HG03060 (cell line): ENCODE data around the gene GBX1.
A peak's percentile ranks its signal among the peaks of the same experiment; 100 is the strongest.

Source experiments
- ATAC-seq: cut with Tn5 transposase; IDR thresholded peaks from one replicate; pipeline ENCODE4 v1.9.1; 2021; ENCODE audit warnings: low read depth, moderate number of reproducible peaks; ENCODE audit not compliant: unreplicated experiment

The GBX1 gene

DNA sequence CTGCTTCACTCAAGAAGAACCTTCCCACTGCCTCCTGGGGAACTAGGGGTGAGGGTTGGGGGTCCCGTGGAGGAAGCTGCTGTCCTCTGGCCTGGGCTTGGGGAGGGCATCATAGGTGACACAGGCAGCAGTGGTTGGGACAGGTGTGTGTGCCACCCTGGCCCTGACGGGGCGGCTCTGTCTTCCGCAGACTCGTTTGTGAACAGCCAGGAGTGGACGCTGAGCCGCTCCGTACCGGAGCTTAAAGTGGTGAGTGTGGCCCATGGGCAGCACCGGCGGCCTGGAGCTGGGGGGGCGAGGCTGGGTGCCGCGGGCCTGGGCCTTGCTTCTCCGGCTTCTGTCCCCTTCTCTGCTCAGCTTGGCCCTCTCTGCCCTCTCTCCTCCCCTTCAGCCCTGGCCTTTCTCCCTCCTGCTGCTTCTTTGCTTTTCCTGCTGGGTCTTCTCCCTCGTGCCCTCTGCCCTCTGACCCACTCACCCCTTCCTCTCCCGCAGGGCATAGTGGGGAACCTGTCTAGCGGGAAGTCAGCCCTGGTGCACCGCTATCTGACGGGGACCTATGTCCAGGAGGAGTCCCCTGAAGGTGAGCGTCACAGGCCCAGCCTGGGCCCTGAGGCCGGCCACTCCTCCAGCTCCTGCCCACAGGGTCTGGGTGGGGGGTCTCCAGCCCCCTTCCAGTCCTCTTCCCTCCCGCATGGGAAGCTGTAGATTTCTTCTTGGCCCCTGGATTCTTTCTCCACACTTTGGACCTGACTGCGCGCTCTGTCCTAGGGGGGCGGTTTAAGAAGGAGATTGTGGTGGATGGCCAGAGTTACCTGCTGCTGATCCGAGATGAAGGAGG, 50.7 kb downstream of the GBX1 start:
- ATAC-seq, result no peak

DNA sequence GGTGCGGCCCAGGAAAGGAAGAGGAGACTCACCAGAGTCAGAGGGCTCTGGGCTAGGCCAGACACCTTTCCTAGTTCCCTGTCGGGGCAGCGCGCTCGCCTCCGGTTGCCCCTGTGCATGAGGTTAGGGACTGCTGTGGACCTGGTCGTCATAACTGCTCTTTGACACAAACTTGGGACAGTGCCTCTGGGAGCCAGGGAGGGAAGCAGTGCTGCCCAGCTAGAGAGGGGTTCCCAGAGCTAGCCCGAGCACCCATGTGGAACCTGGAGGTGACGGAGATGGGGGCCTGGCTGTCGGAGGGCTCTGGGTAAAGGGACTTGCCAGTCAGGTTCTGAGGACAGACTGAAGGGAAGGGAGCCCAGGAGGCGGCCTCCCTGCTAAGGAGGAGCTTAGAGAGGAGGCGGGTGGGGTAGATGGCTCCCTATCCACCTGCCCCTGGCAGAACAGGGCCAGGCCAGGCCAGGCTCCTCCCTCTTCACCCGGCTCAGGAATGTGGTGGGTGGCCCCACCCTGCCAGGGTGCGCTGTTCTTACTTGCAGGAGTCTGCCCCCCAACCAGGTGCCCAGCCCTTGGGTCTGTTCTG, 51.6 kb downstream of the GBX1 start:
- ATAC-seq, result no peak

DNA sequence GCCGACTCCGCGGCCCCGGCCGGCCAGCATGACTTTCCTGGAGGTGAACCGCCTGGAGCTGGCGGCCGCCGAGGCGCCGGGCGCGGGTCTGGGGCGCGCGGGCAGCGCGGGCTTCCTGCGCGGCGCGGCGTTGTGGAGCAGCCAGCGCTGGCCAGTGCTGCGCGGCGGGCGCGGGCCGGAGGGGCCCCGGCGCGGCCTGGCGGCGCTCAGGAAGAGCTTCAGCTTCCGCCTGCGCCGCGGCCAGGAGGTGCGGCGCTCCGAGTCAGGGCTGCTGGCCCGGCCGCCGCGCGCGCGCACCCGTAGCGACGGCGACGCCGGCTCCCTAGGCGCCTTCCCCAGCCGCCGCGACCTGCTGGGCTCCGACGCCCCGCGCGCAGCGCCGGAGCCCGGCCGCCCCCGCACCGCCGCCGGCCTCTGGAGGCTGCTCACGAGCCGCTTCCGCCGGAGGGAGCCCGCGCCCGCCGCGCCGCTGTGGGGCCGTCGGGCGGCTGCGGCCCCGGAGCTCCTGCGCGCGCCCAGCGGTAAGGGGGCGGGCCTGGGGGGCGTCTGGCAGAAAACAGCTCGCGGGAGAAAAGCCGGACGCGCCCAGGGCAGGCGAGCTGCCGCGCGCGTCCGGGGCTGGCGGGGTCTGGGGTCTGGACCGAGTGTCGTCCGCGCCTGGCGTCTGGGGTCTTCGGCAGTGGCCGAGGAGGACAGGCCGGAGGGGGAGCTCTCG, 52.2 kb downstream of the GBX1 start:
- ATAC-seq, result no peak

DNA sequence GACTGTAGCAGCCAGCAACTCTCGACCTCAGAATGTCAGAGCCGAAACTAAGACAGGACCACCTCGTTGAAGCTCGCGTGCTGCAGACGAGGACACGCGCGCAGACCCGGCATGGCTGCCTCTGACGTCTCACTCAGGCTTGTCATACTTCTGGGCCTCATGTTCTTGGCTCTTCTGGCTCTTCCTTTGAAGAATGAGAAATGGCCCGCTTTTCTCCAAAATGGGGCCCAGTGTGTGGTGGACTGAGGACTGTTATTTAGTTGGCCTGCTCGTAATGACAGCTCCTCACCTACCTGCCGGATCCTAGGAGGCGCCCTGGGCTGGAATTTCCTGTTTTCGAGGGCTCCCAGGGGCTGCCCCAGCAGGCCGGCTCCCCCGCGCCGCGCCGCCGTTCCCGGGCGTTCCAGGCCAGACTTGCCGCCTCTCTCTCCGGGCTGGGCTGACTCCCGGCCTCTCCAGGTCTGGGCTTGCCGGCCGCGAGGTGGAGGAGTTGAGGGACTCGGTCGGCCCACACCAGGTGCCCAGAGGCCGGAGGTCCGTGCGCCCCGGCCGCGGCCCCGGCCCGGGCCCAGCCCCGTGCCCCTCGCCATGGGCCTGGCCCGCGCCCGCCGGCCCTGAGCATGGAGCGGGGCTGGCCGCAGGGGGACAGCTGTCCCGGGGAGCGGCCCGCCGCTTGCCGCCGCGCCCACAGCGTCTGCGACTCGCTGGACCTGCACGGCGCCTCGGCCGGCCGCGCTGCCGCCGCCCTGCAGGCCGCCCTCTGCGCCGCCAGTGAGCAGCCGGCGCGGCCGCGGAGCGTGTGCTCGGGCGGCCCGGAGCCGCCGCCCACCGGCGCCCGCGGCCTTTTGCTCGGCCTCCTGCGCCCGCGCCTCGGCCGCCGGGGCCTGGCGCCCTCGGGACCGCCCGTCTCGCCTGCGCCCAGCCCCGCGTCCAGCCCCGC, 53.1 kb downstream of the GBX1 start:
- ATAC-seq, result no peak

DNA sequence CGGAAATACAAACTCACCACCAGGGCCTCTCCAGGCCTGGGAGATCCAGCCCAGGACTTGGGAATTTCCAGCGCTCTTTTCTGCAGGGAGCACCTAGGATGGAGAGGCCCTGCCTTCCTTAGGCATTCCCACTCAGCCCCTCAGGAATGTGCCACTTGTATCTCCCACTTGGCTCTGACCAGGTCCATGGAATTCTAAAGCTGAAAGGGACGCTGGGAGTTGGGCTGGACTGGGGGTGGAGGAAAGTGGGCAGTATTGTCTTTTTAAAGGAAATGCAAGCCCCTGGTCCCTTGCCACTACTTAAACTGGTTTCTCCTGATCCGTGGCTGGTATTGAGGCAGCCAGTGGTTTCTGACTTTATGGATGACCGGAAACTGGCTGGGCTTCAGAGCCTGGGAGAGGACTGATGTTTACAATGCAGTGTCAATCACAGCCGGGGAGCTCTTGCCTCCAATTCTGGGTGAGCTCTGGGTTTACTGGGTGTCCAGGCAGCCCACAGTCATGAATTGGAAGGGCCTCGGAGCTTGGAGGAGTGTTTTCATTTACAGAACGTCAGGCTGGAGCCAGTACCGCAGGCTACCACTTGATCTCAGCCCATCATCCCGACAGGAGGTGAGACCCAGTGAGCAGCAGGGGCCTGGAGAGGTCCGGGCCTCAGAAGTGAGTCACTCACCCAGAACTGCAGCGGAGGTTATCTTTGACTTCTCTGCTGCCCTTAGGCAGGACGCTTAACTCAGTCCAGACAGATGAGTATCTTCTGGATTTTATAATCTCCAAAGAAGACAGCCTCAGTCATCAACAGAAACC, 53.9 kb downstream of the GBX1 start:
- ATAC-seq, result no peak

DNA sequence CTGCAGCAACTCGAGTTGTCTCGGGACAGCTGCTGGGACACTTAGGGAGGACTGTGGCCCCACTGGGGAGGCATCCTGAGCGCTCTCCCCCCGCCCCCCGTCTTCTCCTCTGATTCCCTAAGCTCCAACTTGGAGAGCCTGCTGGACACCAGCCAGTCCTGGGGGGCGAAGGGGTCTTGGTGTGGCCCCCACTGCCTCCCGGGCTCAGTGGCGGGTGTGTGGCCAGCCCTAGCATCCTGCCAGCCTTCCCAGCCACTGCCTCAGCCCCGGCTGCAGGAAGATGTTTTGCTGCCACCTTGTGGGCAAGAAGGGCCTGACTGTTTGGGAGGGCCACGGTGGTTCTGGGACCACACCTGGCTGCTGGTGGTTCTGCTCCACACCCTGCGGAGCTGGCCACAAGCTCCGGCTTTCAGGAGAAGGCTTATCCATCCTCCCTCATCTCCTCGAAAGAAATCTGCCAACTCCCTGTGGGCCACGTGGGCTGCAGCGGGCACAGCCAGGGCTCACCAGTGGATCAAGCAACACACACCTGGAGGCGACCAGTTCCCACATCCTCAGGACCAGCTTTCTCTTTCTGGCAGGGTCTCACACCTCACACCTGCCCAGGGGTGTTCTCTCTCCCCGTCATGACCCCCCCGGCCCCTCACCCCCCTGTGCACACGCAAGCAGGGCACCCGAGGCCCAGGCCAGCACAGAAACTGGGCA, 56.4 kb downstream of the GBX1 start:
- ATAC-seq, result peak; percentile 49

DNA sequence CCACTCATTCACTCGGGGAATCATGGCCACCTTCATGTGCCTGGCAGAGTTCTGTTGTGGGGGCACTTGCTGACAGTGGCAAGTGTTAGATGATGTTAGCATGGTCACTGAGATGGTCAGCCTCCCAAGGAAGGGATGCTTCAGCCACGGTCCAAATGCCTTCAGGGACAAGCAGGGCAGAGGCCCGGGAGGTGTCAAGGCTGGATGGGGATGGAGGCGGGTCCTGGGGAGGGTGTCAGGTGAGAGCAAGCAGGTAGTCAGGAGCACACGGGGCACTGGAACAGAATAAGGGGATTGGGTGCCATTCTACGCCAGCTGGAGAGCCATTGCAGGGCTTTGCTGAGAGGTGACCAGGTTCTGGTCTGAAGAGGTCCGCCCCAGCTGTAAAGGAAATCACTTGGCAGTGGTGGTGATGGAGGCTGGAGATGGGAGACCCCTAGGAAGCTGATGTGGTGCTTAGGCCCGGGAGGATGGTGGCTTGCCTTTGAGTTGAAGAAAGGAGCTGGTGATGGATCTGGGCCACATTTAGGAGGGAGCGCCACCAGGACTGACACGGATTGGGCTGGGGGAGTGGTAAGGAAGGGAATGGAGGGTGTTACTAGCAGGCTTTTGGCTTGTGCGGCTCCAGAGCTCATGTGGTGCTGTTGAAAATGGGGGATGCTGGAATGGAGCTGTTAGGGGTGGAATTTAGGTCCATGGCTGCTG, 57.1 kb downstream of the GBX1 start:
- ATAC-seq, result no peak

DNA sequence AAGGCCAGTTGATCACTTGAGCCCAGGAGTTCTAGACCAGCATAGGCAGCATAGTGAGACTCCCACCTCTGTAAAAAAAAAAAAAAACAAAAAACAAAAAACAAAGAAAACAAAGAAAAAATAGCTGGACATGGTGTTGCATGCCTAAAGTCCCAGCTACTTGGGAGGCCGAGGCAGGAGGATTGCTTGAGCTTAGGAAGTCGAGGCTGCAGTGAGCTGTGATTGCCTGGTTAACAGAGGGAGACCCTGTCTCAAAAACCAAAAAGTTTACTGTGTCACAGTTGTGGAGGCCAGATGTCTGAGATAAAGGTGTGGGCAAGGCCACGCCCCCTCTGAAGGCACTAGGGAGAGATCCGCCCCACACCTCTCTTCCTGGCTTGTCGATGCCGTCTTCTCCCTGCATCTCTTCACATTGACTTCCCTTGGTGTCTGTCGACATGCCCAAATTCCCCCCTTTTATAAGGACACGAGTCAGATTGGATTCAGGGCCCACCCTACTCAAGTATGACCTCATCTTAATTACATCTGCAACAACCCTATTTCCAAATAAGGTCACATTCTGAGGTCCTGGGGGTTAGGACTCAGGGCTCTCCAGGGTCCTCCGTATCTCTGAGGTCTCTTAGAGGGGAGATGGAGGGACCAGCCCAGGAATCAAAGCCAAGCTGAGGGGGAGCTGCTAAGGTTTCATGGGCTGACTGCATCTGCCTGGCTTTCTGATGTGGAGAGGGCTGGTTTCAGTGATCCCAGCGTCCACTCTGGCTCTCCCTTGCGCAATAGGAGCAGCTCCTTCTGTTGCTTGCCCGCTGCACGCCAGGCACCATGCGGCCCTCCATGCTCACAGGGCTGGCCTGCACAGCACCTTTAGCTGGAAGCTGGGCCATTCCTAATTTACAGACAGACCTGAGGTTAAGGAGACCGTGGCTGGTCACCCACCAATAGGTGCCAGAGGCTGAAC, 58.1 kb downstream of the GBX1 start:
- no peak for ATAC-seq

DNA sequence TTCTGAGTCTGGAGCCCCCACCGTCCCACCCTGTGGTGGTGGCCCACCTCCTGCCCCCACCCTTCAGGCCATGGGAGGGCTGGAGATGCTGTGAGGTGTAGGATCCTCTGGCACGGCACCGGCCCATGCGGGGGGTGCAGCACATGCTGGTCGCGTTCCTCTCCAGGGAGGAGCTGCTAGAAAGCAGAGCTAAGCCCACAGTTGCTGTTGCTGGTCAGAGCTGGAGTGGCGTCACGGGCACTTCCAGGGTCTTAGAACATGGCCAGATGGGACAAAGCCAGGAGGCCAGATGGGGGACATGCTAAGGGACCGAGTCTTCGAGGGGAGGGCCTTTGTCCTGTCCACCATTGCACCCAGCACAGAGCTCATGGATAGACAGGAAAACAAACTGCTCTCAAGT, 59.6 kb downstream of the GBX1 start:
- ATAC-seq, result no peak

DNA sequence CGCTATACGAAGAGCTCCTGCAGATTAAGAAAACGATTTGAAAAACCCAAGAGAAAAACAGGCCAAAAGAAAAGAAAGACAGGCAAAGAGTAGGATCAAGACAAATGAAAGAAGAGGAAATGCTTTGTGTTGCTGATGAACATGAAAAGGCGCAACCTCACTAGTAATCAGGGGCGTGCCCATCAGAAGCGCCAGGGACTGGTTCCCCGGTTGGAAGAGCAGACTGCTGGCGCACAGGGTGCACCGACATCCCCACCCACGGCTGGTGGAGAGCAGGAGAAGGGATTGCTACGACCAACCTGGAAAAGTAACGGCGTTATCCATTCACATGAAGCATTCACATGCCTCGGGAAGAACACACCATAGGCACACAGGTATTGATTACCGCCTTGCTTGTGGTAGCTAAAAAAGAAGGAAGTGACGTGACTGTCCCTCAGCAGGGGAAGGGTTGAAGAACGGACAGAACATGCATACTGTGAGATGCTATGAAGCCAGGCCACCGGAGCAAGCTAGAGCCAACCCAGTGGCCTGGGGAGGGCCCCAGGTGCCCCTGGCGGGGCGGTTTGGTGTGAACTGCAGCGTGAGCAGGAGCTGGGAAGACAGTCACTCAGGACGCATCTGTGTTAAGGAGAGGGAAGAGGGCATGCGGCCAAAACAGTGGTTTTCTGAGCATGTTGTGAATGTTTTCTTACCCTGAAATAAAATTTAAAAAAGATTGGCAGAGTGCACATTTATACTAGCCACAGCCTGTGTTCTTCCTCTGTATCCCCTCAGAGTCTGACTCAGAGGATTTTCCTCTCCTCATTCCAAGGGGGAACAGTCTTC, 62.9 kb downstream of the GBX1 start:
- ATAC-seq, result no peak

DNA sequence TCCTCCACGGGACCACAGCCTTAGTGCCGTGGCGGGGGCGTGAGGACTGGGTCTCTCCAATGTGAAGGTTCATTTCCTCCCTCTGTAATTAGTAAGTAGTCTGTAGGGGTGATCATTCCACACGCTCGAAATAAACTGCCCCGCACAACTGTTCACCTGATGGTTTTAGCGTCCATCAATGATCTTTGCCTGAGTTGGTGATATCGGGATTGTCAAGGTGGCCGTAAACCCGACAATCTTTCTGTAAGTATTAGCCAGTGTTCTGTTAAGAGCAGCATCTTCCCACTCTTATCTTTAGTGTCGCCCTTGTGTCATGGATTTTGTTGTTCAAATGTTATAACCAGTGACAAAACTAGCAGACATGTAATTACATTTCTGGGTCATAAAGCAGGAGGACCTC, 63.5 kb downstream of the GBX1 start:
- ATAC-seq, result no peak

DNA sequence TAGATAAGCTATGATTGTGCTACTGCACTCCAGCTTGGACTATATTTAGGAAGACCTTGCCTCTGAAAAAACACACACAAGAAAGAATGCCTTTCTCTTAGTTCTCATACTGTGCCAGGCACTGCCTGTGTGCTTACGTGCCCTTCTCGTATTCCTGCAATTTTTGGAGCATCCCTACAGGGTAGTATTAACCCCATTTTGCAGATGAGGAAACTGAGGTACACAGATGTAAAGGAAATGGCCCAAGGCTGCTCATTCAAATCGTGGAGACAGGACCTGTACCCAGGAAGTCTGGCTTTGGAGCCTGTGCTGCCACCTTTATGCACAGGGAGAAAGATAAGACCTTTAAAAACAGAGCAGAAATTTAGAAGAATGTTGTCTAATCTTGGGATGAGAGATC, 64.5 kb downstream of the GBX1 start:
- ATAC-seq, result no peak

DNA sequence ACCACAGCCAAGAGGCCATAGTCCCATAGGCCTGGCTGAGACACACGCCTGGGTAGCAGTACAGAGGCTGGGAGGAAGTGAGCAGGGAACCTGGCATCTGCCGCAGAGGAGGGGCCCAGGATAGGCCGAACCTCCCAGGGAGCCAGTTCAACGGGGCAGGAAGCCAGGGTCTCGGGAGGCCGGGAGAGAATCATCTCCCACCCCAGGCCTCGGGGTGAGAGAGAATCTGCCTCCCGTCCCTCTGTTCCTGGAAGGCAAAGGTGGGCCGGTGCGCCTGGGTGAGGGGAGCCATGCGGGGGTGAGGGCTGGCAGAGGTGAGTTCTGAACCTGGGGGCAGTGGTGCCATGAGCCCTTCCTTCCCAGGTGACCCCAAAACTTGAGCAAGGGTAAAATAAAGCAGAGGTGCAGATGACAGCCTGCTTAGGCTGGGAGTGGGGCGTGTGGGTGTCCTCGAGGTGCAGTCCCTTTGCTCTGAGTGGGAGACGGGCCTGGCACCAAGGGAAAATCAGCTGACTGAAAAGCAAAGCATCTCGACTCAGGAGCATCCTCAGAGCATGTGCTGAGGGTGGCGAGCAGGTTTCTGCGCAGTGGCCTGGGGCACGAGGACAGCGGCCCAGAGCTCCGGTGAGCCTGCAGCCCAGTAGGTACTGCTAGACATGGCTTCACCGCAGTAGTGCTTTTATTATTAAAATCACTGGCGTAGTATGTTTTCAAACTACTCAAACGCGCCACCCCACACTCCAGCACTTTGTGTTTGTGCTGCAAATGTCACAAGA, 65.7 kb downstream of the GBX1 start:
- ATAC-seq, result no peak

DNA sequence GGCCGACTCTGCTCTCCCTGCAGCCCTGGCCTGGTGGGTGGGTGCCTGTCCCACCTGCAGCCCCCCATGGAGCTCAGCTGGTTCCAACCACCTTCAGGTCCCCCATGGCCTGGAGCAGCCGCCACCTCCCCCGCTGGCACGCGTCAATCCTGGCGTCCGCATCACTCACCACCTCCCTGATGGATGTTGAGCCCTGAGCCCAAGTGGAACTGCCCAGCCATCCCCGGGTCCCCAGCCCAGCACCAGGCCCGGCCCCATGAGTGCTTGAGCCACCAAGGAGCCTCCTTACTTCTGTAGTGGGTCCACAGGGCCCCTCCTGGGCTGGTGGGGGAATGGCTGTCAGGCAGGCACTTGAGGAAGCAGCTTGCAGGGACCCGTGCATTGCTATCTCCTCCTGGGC, 66.6 kb downstream of the GBX1 start:
- no peak for ATAC-seq

DNA sequence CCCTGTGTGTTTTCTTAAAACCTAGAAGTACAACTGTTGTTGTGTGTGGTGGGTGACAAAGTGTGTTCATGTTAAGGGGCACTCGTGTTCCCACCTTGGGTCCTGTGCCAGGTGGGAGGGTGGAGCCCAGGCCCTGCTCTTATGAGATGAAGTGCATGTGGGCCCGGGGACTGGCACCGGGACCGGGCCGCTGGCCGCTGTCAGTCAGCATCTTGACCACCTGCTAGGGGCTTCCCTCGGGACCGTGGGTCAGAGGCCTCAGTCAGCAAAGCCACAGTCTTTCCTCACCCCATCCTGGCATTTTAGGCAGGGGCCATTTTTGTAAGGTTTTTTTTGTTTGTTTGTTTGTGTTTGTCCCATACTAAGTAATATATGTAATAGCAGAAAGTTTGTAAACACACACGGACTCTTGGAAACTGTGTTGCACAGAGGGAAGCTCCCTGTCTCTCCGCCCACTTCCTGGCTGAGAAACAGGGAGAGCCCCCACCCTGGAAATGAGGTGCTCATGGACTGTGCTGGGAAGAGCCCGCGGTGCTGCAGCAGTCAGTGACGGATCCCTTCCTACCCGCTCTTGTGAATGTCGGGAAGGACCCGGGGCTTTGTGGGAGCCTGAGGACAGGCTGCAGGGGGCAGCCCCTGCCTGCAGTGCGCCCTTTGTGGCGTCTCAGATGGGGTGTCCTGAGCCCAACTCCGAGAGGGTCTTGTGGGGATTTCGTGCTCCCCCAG, 67.8 kb downstream of the GBX1 start:
- ATAC-seq, result no peak
